GM19193 (cell line): ENCODE data around the gene RMND1.

Source experiments
- POLR2A ChIP-seq: IDR thresholded peaks from 4 replicates; pipeline ENCODE4 v1.6.1; 2011; ENCODE audit not compliant: insufficient read depth, insufficient read length; ENCODE audit errors: extremely low read depth

RMND1 gene

DNA sequence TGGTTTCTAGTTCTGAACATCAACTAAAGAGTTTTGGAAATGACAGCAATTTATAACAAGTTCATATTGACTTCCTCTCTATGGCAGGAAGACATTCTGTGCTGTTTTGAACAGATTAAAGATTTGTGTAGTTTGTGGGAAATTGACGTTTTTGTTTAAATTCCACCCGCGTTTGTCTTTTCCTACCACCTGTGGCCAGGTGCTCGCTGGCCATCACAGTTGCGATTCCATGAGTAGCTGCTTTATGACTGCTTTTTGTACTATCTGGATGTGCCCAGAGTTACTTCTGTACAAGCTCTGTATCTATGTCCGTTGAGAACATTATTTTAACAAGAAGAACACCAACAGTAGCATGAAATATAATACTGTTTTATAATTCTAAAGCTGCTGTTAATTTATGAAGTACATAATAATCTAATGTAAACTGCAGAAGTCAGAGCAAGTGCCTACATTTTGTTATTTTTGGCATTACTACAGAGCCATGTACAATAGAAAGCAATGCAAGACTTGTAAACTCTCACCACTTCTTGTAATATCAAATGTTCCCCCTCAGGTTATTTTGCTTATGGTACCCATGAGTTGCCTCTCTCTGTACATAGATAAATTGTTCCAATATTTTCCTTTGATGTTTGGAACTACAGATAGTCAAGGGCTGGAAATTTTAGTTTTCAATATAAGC lies 94.0 kb downstream of the RMND1 start:
- TF ChIP-seq POLR2A: no peak
